OCI-LY3 (cell line): ENCODE measurements around the gene ARL6IP4.

Experiments used
- H2AFZ ChIP-seq: fragments of 200-600, 300-600 bp; shearing (Covaris generic); 2 replicates; pipeline ENCODE4 v1.6.0; 2014; ENCODE audit warnings: antibody characterized with exemption, low read depth, low read length
- H3K27ac ChIP-seq: fragments of 200-600, 300-600 bp; sonication (generic); 2 replicates; pipeline ENCODE4 v1.5.1; 2014; ENCODE audit warnings: mild to moderate bottlenecking, low read length, moderate library complexity, mixed read lengths
- H3K27me3 ChIP-seq: fragments of 200-600, 300-600 bp; sonication (generic); 2 replicates; pipeline ENCODE4 v1.6.1; 2014; ENCODE audit warnings: low read depth, low read length, mixed read lengths
- H3K36me3 ChIP-seq: fragments of 200-600, 300-600 bp; sonication (generic); replicated peaks from 2 replicates; pipeline ENCODE3; 2014; ENCODE audit warnings: low read depth, low read length, mixed read lengths
- H3K4me1 ChIP-seq: fragments of 300-600, 200-600 bp; sonication (generic); 2 replicates; pipeline ENCODE4 v1.6.1; 2014; ENCODE audit warnings: low read length, mixed read lengths
- H3K4me2 ChIP-seq: fragments of 200-600, 300-600 bp; sonication (generic); 2 replicates; pipeline ENCODE4 v1.6.1; 2014; ENCODE audit warnings: low read length, mixed read lengths
- H3K4me3 ChIP-seq: fragments of 300-600, 200-600 bp; sonication (generic); 2 replicates; pipeline ENCODE4 v1.5.1; 2014; ENCODE audit warnings: antibody characterized with exemption, mild to moderate bottlenecking, low read length, moderate library complexity
- H3K79me2 ChIP-seq: fragments of 300-600, 200-600 bp; shearing (Covaris generic); 2 replicates; pipeline ENCODE4 v1.6.1; 2014; ENCODE audit warnings: mild to moderate bottlenecking, low read length, mixed read lengths
- H3K9ac ChIP-seq: fragments of 300-600, 200-600 bp; shearing (Covaris generic); 2 replicates; pipeline ENCODE4 v1.6.0; 2014; ENCODE audit warnings: mild to moderate bottlenecking, low read length, moderate library complexity
- H3K9me3 ChIP-seq: fragments of 200-600, 300-600 bp; shearing (Covaris generic); 2 replicates; pipeline ENCODE4 v1.6.1; 2014; ENCODE audit warnings: low read length, mixed read lengths; ENCODE audit not compliant: insufficient read depth
- H4K20me1 ChIP-seq: fragments of 200-600, 300-600 bp; sonication (generic); 2 replicates; pipeline ENCODE4 v1.6.1; 2016; ENCODE audit warnings: low read length, mixed read lengths; ENCODE audit not compliant: insufficient read depth
- EZH2phosphoT487 ChIP-seq: fragments of 200-600 bp; shearing (Covaris generic); IDR thresholded peaks from 2 replicates; pipeline ENCODE4 v1.6.1; 2018; ENCODE audit warnings: antibody characterized with exemption, mixed run types, low read depth
- TF ChIP-seq, protein P1 (sequence below): fragments of 200-600, 300-600 bp; sonication (generic); IDR thresholded peaks from 2 replicates; pipeline ENCODE4 v1.5.1; 2014; ENCODE audit warnings: antibody characterized with exemption, low read length, low read depth

The ARL6IP4 gene

DNA sequence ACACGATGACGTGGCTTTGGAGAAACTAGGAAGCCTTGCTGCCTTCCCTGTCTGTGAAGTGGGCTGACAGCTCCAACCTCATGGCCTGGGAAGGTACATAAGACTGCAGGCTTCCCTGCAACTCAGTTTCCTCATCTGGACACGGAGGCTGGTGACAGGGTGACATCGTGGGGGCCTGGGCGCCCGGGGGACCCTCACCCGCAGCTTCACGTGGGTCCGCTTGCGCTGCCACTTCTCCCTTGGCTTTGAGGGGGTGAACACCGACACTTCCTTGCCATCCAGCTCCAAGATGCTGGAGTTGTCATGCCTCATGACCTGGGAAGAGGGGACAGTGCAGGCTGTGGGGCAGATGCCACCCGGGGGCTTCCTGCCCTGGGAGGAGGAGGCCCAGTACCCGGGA is 7.6 kb downstream of the ARL6IP4 start:
- no peak overlapping the region for H2AFZ ChIP-seq
- no peaks in the 10 kb centered on the region for H3K27me3 ChIP-seq
- H3K4me2 ChIP-seq = no peak overlapping the region
- no peak overlapping the region for H3K4me3 ChIP-seq
- no peaks in the 10 kb centered on the region for H3K9me3 ChIP-seq
- peaks cover 4% of the 10 kb centered on the region for H3K36me3 ChIP-seq
- no peak overlapping the region for H3K27ac ChIP-seq
- H3K4me1 ChIP-seq = peaks cover 7% of the 10 kb centered on the region
- TF ChIP-seq, protein P1, sequence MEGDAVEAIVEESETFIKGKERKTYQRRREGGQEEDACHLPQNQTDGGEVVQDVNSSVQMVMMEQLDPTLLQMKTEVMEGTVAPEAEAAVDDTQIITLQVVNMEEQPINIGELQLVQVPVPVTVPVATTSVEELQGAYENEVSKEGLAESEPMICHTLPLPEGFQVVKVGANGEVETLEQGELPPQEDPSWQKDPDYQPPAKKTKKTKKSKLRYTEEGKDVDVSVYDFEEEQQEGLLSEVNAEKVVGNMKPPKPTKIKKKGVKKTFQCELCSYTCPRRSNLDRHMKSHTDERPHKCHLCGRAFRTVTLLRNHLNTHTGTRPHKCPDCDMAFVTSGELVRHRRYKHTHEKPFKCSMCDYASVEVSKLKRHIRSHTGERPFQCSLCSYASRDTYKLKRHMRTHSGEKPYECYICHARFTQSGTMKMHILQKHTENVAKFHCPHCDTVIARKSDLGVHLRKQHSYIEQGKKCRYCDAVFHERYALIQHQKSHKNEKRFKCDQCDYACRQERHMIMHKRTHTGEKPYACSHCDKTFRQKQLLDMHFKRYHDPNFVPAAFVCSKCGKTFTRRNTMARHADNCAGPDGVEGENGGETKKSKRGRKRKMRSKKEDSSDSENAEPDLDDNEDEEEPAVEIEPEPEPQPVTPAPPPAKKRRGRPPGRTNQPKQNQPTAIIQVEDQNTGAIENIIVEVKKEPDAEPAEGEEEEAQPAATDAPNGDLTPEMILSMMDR = no peak
- TF ChIP-seq EZH2phosphoT487 = no peak
- H3K79me2 ChIP-seq = no peaks in the 10 kb centered on the region
- no peak overlapping the region for H3K9ac ChIP-seq
- 0 out of 2 replicates have a peak, but pooled peaks cover 5% of the 10 kb centered on the region for H4K20me1 ChIP-seq

DNA sequence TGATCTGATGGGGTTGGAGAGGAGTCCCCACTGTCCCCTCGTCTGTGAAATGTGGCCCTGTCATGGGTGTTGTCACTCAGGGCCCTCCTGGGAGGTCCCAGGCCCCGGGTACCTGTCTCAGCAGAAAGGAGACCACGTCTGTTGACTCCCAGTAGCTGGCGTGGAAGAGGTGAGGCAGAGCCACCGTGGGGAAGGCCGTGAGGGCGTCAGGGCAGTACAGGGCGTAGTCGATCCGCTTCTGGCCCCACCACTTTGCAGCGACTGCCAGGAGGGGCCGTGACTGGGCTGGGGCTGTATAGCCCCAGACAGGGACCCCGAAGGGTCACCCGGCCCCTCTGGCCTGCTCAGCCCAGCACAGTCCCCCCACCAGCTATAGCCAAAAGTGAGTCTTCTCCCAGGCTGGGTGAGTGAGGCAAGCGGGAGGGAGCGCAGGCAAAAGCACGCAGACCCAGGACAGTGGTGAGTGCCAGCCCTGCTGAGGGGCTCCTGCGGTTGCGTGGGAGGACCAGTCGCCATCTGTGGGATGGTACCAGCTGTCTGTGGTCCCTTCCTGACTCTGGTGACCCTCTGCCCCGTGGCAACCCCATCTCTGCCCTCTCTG is 8.2 kb downstream of the ARL6IP4 start:
- Histone ChIP-seq H3K27me3 (no peaks in the 10 kb centered on the region), H3K36me3 (no peaks in the 10 kb centered on the region), H3K4me1 (peaks cover 13% of the 10 kb centered on the region), H3K9me3 (no peaks in the 10 kb centered on the region), H3K4me2 (no peak overlapping the region), H4K20me1 (no peaks in the 10 kb centered on the region), H2AFZ (no peak overlapping the region), H3K79me2 (no peaks in the 10 kb centered on the region), H3K27ac (no peak overlapping the region), H3K4me3 (no peak overlapping the region), H3K9ac (no peak overlapping the region)
- TF ChIP-seq, protein P1 = no peak
- no peak for TF ChIP-seq EZH2phosphoT487

DNA sequence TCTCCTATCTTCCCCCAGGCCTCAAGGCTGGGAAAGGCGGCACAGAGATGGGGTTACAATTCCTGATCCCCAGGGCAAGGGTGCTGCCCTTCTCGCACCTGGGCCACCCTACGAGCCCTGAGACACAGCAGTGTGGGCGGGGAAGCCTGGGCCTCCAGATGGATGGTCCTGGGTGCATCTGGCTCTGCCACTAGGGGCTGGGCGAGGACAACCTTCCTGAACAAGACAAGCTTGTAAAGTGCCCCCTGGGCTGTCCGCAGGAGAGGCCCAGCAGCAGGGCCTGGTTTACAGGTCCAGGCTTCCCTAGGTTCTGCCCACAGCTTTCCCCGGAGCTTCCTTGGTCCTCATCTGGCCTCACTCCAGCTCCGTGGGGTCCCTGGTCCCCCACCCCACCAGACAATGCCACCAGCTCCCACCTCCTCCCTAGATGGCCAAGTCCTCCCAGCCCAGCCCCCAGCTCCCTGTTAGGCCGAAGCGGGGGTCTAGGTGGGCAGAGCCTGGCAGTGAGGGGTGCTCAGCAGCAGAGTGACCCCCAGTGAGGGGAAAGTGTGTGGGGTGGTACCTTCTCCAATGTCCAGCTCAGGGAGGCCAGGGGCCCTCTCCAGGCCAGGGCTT is 8.9 kb downstream of the ARL6IP4 start:
- H4K20me1 ChIP-seq = 0 out of 2 replicates have a peak, but pooled peaks cover 3% of the 10 kb centered on the region
- H3K27ac ChIP-seq = no peak overlapping the region
- H3K9me3 ChIP-seq = no peaks in the 10 kb centered on the region
- H3K4me2 ChIP-seq = no peak overlapping the region
- no peak overlapping the region for H2AFZ ChIP-seq
- H3K27me3 ChIP-seq = peaks cover 3% of the 10 kb centered on the region; the same call in 1 of the 2 replicates
- no peak overlapping the region for H3K4me3 ChIP-seq
- TF ChIP-seq EZH2phosphoT487 = no peak
- TF ChIP-seq, protein P1 = no peak
- no peaks in the 10 kb centered on the region for H3K79me2 ChIP-seq
- H3K9ac ChIP-seq = no peak overlapping the region
- H3K36me3 ChIP-seq = no peaks in the 10 kb centered on the region
- peaks cover 19% of the 10 kb centered on the region for H3K4me1 ChIP-seq

- Histone ChIP-seq H3K9ac (no peak overlapping the region), H3K27ac (no peak overlapping the region), H4K20me1 (0 out of 2 replicates have a peak, but pooled peaks cover 3% of the 10 kb centered on the region), H3K79me2 (no peaks in the 10 kb centered on the region), H3K4me3 (no peak overlapping the region), H3K27me3 (peaks cover 6% of the 10 kb centered on the region; the same call in 1 of the 2 replicates), H3K4me2 (no peak overlapping the region), H3K4me1 (peaks cover 23% of the 10 kb centered on the region), H3K9me3 (no peaks in the 10 kb centered on the region), H2AFZ (no peak overlapping the region), H3K36me3 (no peaks in the 10 kb centered on the region)
- TF ChIP-seq EZH2phosphoT487 = no peak
- TF ChIP-seq, protein P1 = no peak
Measured at GRCh38 chr12:122989874-122990419, 9.5 kb downstream of the ARL6IP4 start.
